GM19455 (cell line): Measurements from ENCODE around the gene SRC.

Experiments
- ATAC-seq: cut with Tn5 transposase; IDR thresholded peaks from one replicate; pipeline ENCODE4 v1.9.1; 2021; ENCODE audit not compliant: unreplicated experiment

Gene SRC

DNA sequence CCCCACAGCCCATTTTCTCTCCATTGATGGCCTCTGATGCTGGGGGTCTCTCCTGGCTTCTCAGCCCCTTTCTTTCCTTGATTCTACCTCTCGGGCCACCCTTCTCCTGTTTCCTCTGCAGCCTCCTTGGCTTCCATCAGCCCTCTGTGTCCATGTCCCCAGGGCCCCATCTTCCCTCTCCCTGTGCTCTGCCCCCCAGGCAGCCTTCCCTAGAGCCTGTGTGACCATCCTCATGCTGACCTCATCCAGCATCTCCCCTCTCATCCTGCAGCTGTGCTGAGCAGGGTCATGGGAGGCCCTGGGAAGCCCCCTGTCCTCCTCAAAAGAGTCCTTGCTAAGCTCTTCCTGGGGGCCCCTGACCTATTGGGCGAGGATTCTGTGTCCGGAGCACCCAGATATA, 101.7 kb downstream of the SRC start:
- no peak for ATAC-seq

DNA sequence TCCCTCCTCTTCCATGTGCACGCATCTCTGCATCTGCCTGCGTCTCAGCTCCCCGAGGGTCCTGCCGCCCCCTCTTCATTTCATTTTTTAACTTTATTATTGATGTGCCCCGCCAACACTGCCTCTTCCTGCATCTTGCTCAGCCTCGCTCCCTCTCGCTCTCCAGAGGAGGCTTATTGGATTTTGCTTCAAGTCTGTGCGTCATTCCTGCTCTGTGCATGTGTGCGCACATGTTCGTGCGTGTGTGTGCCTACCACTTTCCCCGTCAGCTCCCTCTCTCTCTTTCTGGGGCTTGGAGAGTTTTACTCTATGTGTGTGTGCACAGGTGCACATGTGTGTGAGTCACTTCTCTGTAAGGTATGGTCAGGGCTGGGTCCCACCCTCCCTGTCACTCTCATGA, 103.3 kb downstream of the SRC start:
- ATAC-seq = no peak

DNA sequence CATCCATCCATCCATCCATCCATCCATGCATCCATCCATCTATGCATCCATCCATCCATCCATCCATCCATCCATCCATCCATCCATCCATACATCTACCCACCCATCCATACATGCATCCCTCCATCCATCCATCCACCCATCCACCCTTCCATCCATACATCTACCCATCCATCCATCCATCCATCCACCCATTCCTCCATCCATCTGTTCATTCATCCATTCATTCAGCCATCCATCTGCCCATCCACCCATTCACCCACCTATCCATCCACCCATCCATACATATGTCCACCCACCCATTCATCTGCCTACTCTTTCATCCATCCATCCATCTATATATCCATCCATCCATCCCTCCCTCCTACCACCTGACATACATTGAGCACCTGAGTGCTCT, 104.4 kb downstream of the SRC start:
- ATAC-seq = no peak

DNA sequence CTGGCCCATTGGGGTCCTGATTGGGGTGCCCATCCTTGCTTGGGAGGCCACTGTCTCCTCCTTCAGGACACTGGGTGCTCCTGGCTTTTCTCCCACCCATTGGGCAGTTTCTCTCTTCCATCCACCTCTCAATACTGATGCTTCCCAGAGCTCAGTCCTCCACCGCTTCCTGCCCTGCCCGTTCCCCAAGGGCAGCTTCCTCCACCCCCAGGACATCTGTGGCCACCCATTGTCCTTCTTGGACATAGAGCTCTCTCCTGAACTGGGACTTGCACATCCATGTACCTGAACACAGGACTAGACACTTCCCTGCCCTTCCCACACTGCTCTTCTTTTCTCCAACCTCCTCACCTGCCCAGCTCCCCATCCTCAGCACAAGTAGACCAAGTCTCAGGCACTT, 105.7 kb downstream of the SRC start:
- ATAC-seq = no peak

DNA sequence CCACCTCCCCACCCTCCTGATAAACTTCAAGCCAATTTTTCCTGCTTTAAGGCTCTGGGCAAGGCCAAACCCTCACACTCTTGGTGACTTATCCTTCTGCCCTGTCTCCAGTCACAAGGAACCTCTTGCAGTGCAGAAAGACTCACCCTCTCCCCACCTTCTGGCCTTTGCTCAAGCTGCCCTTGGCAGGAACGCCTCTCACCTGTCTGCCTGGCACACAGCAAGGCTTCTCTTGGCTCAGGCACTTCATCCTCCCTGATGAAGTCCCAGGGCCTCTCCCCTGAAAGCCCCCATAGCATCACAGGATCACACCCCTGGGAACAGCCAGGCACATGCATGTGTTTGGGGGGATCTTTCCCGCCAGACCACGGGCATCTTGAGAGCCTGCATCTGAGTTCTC, 106.3 kb downstream of the SRC start:
- no peak for ATAC-seq

DNA sequence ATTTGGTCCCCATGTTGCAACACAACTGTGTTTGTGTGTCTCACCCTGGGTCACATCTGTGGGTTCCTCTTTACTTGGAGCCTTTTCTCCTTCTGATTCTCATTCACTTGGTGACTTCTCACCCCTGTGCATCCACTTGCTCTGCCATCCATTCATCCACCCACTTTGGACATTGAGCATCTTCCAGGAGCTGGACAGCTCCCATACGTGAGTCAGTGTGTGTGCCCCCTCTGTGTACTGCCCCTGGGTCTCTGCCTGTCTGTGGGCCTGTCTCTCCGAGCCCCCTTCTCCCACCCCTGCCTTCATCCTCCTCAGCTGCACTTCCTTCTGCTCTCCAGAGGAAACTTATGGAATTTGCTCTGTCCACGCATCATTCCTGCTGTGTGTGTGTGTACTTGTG, 107.3 kb downstream of the SRC start:
- ATAC-seq = no peak

DNA sequence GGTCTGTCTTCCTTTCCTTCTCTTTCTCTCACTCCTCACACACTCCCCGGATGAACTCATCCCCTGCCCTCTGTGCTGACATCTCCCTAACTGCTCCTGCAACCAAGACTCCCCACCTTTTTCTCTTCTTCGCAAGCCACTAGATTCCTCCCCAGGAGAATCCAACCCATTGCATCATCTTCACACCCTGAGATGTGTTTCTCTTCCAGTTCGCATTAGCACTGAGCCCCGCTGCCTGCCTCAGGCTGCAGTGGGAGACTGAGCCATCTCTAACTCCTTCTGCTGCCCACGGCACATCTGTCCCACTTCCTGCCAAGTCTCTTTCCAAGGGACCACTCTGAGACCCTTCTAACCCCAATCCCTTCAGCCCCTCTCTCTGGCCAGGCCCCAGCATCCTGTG, 107.9 kb downstream of the SRC start:
- ATAC-seq = no peak

DNA sequence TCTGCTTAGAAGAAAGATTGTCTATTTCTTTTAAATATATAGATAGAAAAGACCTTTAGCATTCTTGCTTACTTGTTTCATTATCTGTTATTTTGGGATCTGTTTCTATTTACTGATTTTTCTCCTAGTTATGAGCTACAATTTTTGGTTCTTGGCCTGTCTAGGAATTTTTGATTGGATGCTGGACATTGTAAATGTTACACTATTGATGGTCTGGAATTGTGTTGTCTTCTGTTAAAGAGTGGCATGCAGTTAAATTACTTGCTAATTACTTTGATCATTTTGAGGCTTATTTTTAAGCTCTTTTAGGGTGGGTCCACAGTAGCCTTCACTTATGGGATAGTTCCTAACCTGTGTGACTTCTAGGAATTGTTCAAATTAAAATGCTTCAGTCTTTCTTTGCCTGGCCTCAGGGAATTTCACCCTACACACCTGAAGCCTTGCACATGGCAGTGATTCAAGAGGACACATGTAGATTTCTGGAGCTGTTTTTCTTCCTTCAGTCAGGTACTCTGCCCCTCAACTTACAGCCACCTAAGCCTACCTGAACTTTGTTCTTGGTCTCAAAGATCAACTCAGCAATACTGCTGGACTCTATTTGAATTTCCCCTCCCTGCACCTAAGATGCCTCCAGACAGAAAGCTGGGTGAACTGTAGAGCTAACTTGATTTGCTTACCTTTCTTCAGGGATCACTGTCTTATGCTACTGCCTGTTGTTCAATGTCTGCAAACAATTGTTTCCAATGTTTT, 108.9 kb downstream of the SRC start:
- no peak for ATAC-seq
